NCI-H510A treated with DMSO at 0.1 percent for 48 hours (cell line): ENCODE data around the gene SEC24D.
A peak's percentile ranks its signal among the peaks of the same experiment; 100 is the strongest.

Experiments used
- DNase-seq: peaks from one replicate; lab custom pipeline; 2025; lab: John Stamatoyannopoulos, UW

Gene SEC24D

DNA sequence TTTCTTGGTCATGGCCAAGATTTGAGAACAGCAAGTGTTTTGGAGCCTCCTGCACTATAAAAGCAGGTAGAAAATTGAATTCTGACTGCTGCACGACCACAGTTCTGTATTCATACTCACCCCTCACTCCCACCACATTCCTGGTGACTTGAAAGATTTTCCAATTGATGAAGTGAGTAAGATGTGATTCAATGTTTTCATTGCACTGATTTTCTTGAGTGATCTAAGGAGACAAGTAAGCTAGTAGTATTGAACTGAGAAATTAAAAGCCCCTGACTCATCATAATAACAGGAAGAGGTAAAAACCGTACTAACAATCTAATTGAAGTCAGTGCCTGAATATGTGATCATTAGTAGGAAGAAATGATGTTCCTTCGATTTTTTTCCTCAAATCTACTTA, 6.1 kb upstream of the SEC24D start:
- no peak for DNase-seq

DNA sequence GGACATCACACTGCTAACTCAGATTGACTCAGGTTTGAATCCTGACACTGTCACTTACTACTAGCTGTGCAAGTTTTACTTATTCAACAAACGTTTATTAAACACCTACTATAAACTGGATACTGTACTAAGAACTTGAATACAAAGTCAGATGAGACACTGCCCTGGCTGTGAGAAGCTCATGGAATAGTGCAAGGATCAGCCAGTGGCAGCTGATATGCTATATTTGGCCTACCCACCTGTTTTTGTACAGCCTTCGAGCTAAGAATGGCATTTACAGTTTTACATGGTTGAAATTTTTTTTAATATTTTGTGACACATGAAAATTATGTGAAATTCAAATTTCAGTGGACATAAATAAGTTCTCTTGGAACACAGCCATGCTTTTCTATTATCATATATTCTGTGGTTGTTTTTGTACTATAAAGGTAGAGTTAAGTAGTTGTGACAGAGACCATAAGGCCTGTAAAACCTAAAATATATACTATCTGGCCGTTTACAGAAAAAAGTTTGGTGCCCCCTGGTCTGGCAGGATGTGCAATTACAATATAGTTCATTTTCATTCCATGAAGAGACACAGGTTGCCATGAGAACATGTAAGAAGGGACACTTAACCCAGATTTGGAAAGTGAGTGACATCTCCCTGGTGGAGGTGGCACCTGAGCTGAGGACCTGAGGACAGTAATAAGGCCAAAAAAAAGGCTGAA, 3.4 kb upstream of the SEC24D start:
- DNase-seq = no peak

DNA sequence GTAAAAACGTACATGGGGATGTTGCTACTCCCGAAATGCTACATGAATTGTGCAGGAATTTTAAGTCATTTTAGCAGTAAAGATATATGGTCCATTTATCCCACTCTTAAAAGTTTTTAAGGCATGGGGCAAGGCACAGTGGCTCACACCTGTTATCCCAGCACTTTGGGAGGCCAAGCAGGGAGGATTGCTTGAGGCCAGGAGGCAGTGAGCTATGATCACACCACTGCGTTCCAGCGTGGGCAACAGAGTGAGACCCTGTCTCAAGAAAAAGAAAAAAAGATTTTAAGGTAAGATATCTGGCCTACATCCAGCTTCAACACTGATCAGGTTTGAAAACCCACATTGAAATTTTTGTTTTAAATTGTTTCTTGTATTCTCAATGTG, 1.2 kb upstream of the SEC24D start:
- no peak for DNase-seq

DNA sequence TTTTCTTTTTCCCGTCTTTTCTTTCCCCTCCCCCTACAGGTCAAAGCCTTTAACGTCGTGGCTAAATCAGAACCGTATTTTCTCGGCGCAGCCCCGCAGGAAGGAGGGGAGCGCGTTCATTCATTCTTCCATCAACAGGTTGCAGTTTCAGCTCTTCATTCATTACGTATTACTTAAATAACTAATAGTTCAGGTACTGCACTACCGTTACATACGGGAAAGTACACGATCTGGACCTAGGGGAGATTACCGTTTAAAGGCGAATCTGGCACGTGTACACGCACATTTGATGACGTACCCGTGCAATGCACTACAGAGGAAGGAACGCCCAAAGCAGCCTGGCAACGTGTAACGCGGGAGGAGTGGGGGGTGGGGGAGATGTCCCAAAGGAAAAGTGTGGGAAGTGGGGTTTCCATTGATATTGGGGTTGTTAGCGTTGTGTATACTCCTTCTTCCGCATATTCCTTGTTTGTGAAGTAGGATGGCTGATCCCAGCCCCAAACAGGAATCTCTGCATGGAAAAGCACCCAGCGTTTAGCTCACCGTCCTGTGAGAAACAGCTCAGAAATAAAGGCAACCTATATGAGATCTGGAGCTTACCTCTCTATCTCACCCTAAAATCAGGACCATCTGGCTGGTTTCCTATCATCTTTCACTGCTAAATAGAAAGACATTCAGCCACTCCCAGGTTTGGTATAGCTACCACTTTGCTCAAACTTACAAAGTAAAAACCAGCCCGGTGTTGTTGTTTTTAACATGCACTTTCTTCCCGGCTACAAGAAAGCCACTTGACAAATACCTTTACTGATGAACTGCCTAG, 585 bp upstream of the SEC24D start:
- peak; percentile 41 for DNase-seq

- DNase-seq = peak; percentile 76
These were observed 861 bp downstream of the SEC24D start for GRCh38 chr4:118834960-118835569.

DNA sequence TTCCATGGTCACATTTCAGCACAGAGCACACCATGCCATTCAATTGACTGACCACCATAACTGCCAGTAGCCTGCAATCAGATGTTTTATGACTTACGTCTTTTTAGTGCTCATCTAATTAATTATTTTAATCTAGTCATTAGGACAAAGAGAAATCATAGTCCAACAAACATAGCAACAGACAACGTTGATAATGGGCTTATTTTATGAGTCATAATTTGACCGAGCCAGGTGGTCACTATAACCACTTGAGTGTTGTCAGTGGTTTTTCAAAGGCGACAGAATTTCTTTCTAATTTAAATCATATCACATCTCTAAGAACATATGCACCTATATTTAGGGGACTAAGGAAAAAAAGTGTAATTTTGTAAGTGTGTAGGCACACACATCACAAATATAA, 1.9 kb downstream of the SEC24D start:
- no peak for DNase-seq

- DNase-seq = no peak
These were observed 2.6 kb downstream of the SEC24D start for GRCh38 chr4:118833192-118833820.

GRCh38 chr4:118829107-118829506, 6.8 kb downstream of the SEC24D start:
- no peak for DNase-seq

- no peak for DNase-seq
These were observed 9.0 kb downstream of the SEC24D start for GRCh38 chr4:118826723-118827444.

GRCh38 chr4:118825799-118826198, 10.1 kb downstream of the SEC24D start:
- no peak for DNase-seq

DNA sequence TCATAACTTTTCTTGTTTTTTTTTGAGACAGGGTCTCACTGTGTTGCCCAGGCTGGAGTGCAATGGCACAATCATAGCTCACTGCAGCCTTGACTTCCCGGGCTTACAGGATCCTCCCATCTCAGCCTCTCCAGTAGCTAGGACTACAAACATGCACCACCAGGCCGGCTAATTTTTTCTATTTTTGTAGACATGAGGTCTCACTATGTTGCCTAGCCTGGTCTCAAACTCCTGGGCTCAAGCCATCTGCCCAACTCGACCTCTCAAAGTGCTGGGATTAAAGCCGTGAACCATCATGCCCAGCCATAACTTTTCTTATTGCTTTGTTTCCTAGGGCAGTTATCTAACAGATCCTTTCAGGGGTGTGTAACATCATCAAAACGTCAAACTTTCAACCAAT, 11.8 kb downstream of the SEC24D start:
- DNase-seq = no peak

- no peak for DNase-seq
These were observed 12.5 kb downstream of the SEC24D start for GRCh38 chr4:118823471-118823870.

GRCh38 chr4:118821590-118822293, 14.2 kb downstream of the SEC24D start:
- no peak for DNase-seq

- no peak for DNase-seq
These were observed 18.6 kb downstream of the SEC24D start for GRCh38 chr4:118817178-118817930.

GRCh38 chr4:118816538-118817177, 19.3 kb downstream of the SEC24D start:
- DNase-seq = no peak

GRCh38 chr4:118814891-118815290, 21.0 kb downstream of the SEC24D start:
- no peak for DNase-seq

- no peak for DNase-seq
These were observed 21.9 kb downstream of the SEC24D start for GRCh38 chr4:118814058-118814457.

DNA sequence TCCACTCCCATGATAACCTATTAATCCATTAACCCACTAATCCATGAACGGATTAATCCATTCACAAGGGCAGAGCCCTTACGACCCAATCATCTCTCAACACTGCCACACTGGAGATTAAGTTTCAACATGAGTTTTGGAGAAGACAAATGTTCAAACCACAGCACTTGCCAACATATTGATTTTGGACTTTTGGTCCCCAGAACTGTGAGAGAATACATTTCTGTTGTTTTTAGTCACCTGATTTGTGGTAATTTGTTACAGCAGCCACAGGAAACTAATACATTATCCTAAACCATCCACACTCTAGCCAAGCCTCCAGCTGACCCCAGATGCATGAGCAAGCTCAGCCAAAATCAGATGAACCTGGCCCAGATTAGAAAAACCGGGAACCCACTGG, 22.4 kb downstream of the SEC24D start:
- no peak for DNase-seq

GRCh38 chr4:118811832-118812231, 24.1 kb downstream of the SEC24D start:
- DNase-seq = no peak
